GM19240 (cell line): Measurements from ENCODE around the gene ARMC8.

Source experiments
- DNase-seq: peaks from one replicate; pipeline ENCODE4 v3.0.0; 2011; ENCODE audit warnings: low spot score; ENCODE audit not compliant: insufficient read length

ARMC8 gene

DNA sequence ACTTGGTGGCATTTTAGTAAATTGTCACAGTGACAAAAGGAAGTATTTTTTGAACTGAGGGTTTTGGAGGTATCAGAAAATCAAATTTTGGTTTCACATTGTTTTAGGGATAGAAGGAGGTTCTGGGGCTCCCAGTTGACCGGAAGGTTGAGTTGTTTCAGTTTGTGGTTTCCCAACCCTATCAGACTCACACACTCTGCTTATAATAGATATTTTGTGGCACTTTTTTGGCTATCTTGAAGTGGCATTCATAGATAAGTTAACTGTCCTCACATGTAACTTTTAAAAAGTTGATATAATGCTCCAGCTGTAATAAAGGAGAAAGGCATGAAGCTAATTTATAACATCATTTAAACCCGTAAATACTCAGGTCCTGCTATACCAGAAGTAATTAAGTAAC lies 12.8 kb downstream of the ARMC8 start:
- no peak for DNase-seq

DNA sequence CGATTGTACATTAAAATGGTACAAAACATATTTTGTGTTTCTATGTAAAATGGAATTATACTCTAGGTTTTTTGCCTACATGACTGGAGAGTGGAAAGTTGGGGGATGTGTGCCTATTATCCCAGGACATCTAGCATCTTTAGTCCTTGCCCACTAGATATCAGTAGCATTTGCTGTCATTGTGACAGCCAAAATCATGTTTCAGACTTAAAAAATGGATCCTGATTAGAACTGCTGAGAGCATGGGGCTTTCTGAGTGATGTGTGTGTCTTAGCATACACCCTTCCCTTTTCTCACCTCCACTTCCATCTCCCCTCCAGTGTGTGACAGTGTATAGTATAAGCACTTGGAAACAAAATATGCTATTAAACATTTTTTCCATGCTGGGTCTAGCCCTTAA lies 13.3 kb downstream of the ARMC8 start:
- no peak for DNase-seq

DNA sequence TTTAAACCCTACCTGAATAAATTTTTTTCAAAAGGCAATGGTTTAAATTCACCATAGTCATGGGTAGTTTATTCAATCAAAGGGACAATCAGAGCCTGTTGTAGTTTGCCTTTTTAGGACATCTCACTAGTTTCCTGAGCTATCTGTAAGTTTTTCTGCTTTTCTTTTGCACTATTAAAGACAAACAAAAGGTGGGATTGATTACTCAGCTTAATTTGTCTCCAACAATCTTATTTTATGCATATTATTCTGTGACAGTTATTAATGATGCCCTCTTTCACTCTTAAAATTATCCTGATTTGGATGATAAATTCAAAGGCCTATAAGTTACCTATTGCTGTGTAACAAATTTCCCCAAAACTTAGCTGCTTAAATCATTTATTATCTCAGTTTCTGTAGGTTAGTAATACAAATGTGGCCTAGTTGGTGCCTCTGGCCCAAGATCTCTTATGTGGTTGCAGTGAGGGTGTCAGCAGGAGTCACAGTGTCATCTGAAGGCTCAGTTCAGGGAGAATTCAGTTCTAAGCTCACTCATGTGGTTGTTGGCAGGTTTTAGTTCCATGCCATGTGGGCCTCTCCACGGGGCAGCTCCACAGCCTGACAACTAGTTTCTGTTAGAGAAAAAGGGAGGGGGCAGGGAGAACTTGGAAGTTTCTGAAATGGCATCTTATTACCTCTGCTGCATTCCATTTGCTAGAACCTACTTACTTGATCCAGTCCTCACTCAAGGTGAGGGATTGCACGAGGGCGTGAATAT lies 16.0 kb downstream of the ARMC8 start:
- no peak for DNase-seq

DNA sequence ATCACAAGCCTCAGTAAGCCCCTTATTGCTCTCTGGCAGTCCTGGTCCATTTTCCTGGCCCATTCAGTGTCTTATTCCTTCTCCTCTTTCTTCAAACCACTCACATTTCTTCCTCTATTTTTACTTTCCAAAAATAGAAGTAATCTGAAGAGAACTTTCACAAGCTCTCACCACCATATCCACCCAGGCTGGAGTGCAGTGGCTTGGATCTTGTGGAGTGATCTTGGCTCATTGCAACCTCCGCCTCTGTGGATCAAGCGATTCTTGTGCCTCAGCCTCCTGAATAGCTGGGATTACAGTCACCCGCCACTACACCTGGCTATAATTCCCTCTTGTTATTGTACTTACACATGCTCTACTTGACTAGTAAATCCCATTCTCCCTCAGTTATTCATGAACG lies 16.8 kb downstream of the ARMC8 start:
- no peak for DNase-seq

DNA sequence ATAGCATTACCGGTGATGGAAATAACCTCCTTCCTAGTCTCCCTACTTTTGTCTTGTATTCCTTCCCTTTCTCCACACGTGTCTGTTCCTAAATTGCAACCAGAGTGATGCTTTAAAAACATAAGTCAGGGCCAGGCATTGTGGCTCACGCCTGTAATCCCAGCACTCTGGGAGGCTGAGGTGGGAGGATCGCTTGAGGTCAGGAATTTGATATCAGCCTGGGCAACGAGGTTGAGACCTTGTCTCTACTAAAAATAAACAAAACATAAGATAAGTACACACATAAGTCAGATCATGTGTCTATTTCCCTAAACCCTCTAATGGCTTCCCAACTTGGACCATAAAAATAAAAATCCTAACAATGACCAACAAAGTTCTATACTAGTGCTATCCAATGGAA lies 18.4 kb downstream of the ARMC8 start:
- DNase-seq = no peak

DNA sequence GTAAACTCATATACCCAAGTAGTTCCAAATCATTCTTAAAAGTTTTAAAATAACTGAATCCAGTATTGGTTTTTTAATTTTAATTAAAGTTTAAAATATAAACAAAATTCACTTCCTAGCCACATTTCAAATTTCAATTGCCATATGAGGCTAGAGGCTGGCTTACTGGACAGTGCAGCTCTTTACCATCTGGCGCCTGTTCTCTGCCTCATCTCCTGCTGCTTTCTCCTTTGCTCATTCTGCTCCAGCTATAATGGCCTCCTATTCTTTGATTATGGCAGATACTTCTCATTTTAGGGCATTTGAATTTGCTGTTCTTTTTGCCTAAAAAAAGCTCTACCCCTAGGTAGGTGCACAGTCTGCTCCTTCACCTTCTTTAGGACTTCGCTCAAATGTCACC lies 19.1 kb downstream of the ARMC8 start:
- no peak for DNase-seq

DNA sequence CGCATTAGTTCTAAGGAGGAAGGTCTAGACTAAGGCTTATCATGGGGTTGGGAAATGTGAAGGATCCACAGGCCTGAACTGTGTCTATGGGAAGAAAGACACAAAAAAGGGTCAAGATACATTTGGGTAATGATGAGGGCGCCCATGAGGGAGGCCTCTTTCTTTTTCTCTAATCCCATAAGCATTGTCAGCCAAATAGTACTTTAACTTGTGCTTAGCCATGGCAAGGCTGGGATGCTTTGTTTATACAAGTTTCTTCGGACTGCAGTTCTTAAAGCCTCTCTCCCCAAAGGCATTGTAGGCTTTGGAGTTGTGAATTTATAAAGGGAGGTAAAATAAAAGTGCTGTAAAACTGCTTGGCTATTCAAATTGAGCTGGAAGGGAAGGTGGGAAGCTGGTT lies 23.4 kb downstream of the ARMC8 start:
- DNase-seq = no peak

DNA sequence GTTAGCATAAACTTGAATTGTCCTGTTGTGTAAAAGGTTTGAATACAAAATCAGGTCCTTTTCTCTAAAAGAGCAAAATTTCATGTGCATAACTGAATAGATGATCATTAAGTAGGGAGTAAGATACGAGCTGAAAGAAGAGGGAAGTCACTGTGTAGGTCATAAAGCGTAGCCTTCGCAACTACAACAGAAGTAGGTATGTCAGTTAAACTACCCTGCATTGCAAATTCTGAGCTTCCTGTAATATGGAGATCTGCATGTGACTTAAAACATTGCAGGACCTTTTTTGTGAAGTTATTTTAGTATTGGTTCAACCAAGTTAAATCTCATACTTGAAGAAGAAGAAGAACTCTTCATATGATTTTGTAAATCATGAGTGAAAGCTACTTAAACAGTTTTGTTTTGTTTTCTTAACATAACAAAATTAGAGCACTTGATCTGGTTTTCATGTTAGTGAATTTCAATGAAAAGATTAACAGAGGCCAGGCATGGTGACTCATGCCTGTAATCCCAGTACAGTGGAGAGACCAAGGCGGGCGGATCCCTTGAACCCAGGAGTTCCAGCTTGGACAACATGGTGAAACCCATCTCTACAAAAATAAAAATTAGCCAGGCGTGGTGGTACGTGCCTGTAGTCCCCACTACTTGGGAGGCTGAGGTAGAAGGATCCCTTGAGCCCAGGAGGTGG lies 26.4 kb downstream of the ARMC8 start:
- no peak for DNase-seq

DNA sequence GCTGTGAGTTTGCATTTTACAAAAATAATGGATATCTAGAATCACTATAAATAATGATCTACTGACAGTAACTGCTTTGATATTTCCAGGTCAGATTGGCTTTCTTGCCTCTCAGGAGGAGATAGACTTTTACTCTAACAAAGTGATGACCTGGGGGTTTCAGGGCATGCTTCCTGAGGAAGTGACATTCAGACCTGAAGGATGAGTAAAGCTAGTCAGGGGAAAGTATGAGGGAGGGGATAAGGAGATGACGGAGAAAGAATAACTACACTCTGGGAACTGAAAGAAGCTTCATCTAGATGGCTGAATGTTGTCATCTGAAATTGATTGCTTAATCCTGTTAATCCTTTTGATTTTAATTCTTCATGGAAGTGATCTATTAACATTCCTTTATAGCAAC lies 32.2 kb downstream of the ARMC8 start:
- DNase-seq = no peak

DNA sequence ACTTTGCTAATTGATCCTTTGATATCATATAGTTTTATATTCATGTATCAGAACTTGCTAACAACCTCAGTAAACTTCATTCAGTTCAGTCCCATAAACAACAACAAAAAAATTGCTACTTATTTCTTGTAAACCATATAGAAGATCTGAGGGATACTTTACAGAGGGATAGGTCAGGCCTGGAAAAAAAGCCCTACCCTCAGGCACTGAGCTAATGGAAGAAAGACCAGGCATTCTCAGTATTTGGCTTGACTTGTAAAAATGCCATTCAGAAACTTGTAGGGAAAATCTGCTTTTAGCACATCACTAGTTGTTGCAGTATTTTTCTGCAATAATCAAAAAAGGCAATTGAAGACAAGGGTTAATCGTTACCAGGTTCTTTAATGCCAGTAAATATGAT lies 33.1 kb downstream of the ARMC8 start:
- DNase-seq = no peak

DNA sequence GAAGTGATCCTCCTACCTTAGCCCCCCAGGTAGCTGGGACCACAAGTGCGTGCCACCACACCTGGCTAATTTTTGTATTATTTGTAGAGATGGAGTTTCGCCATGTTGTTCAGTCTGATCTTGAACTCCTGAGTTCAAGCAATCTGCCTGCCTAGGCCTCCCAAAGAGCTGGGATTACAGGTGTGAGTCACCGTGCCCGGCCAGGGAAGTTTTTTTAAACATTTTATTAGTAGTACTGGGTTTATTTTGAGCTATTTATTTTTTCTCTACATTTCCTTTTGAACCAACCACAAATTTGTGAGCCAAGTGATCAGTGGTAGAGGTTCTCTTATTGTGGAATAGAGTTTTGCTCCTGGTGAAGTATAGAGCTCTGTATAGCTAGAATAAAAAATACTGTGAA lies 33.7 kb downstream of the ARMC8 start:
- DNase-seq = no peak

DNA sequence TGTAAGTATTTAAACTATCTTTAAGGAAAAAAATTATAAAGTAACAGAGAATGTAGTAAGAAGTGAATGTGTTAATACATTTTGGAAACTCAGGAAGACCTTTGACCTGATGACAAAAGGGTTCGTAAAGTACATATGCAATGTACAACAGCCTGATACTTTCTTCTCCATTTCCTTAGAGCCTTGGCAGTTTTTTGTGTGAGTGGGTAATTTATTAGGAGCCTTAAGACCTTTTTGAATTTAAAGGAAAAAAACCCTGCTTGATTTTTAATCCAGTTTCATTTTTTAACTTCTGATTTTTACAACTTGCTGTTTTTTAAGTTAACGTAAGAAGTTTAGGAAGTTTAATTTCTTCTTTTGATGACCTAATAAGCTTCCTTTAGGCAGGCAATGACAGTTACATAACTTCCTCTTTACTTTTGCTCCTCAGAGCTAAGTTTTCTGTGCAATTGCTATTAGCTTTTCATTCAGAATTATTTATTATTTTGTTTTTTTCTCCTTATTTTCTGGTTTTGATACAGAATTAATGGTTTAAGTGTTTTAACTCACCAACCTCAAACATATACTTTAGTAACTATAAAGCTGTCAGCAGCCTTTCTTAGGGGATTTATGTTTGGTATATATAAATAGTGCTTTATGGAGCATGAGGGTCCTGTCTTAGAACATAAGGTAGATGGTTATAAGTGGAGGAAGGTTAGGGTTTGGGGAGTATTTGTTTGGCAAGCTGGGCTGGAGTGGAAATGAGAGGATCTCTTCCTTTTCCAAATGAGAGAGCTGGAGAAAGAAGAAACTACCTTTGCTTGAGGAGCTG lies 35.2 kb downstream of the ARMC8 start:
- DNase-seq = no peak

DNA sequence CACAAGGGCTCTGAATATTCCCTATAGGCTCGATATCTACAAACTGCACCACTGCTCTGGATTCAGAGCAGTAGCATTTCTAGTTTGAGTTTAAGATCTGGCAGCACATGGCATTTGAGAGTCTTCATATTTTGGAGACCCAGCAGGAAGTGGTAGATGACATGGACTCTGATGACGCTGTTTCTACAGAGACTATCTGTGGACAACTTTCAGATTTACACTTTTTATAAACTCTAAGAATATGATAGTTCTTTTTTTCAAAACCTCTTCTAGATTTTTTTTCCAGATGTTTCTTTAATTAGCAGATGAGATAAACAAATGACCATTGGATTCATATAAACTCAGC lies 35.8 kb downstream of the ARMC8 start:
- no peak for DNase-seq

DNA sequence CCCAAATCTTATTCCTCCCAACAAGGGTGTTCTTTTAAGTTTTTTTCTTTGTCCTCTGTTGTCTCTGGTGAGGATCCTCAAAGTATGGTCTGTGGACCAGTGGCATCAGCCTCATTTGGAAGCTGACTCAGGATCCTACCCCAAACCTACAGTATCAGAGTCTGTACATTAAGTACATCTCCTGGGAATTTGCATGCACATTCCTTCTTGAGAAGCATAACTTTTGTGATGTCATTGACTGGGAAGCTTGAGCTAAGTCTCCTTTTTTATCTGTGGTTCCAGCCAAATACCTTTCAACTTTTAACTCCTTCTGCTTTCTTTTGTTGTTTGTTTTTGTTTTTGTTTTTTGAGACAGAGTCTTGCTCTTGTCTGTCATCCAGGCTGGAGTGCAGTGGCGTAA lies 40.5 kb downstream of the ARMC8 start:
- no peak for DNase-seq

DNA sequence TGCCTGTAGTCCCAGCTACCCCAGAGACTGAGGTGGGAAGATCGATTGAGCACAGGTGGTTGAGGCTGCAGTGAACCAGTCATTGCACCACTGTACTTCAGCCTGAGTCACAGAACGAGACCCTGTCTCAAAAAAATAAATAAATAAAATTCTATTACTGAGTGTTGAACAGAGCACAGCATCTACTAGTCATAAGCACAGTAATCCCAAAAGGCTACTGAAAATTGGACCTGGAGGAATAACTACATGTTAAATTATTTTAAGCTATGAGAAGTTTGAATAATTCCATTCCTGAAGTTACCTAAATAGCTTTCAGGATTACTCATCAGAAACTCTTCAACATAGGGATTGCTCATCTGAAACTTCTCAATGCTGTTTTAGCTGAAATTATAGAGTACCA lies 43.4 kb downstream of the ARMC8 start:
- DNase-seq = no peak

DNA sequence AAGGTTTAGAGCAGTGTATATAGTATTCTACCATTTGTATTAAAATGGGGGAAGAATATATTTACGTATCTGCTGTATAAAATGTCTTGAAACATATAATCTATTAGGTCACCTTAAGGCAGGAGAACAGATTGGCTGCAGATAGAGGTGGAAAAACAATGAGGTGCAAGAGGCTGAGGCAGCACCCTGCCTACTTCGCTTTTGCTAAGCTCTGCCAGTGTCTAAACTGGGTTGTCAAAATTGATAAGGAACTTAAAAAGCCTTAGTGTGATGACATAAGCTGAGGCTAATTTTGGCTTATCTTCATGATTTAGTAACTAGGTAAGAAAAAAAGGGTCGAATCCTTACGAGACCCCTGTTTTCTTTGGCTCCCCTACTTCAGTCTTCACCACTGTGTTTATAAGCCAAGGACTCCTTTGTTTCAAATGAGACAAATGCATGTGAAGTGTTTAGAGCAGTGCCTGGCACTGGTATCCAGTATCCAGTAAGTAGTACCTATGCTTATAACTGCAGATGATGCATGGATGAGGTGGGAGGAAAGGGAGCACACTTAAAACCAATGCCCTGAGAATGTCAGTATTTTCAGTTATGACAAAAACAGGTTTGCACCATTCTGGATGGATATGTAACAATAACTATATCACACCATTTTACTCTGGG lies 45.7 kb downstream of the ARMC8 start:
- no peak for DNase-seq

DNA sequence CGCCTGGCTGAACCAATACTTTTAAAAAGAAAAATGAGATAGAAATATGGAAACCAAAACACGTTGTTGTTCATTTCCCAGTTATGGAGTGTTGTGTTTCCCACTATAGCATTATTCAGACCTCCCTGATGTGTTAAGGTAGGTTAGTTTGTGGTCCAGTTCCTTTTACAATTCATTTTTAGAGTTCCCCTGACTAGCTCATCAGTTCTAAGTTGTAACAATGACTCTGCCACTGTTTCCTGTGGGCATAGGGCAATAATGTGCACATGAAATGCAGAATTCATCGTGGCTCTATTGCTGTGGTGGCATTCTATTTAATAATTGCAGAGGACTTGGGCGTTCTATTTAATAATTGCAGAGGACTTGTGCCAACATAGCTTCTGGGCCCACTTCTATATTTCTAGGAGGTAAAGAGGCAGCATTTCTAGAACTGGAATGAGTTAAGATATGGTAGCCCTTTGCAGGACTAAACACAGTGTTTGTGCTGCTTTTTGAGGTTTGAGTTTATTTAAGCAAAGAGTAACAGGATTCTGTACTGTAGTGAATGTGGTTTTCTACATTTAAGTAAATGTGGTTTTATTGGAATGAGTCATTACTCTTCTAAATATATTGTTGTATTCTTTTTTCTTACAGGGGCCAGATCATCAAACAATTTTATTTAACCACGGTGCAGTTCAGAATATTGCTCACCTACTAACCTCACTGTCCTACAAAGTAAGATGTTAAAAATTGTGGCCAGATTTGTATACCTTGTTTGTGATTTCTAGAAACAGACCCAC lies 47.5 kb downstream of the ARMC8 start:
- no peak for DNase-seq

DNA sequence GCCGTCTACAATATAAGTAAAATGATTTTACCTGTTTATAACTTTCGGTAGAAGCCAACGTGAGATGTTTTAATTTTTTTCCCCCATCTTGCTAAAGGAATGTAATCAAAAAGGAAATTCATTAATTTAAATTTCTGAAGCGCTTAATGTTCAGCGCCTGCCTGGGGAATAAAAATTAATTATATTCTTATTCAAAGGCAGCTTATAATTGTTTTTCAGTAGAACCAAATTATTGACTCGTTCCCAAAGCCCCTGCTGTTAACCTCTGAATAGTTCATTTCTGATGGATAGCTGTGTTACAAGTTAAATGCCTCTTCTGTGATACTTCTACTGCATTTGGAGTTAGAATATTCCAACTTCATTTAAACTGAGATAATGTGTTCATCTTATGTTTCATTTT lies 51.6 kb downstream of the ARMC8 start:
- no peak for DNase-seq

DNA sequence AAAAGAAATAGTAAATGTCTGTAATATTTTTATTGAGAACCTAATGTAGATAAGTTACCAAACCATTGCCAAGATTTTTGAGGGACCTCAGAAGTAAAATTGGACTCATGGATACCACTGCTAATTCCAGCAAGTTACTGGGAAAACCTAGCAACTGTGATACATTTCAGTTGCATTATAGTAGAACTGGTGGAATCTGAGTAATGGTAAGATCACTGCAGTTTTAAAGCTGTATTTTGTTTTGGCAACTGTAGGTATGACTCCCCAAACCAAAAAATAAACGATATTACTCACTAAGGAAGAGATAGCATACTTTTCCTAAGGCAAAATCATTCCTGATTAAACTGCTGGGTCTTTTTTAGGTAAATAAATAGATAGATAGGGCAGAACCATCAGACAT lies 54.0 kb downstream of the ARMC8 start:
- no peak for DNase-seq

DNA sequence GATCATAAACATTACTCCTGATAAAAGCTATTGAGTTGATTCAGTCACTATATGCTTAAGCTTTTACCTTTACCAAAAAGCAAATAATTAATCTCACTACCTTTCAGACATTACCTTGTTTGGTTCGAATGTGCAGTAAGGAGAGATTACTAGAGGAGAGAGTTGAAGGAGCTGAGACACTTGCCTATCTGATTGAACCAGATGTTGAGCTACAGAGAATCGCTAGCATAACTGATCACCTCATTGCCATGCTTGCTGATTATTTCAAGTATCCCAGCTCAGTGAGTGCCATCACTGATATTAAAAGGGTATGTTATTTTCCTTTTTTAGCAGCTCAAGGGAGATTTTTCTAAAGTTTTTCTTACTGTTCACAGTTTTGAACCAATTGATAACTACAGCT lies 54.6 kb downstream of the ARMC8 start:
- no peak for DNase-seq

DNA sequence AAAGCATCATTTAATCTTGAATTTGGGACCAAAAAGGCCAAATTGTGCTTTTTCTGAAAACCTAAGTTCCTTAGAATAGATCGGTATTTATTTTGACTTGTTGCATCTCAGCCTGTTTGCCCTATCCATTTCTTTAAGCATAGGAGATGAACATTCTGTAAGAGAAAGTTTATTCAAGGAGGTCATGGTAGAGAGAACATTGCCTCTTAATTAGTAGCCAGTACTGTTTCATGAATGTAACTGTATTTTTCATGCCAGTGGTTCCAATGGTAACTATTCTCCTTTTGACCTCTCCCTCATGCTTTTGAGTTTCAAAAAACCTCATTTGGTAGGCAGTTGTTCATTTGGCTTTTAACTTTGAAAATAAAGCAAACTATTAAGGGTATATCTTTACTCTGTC lies 55.4 kb downstream of the ARMC8 start:
- DNase-seq = no peak
